Activated CD4-positive, alpha-beta T cell treated with anti-CD3 and anti-CD28 coated beads, Interleukin-2, Interleukin-4, amounts not matched to agents 100 ng/mL and 50 ng/mL, durations not matched to agents 16 hours and 8 hours (primary cell): ENCODE data around the gene NUDCD2.
"Not testable (repeated sequence)": the region's sequence is repeated elsewhere in the genome, so short reads cannot be mapped to it uniquely, and the experiment has no call there.

Experiments used
- DNase-seq: peaks from one replicate; pipeline ENCODE4 v3.0.0-alpha.2; 2020; ENCODE audit warnings: low spot score

Gene NUDCD2

DNA sequence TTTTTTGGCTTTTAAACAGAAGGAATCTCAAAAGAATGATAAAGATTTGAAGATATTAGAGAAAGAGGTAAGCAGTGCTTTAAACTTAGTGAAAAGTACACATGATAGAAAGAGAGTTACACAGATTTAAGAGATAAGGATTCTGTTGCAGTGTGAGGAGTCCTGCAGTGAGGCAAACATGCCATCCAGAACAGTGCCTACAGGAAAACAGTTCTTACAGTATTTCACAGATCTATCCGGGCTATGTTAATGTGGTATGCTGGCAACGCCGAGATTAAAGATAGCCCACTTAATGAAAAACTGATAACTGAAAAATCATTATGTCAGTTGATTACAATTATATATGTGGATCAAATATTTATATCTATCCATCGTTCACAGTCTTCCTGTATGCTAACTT lies 7.8 kb upstream of the NUDCD2 start:
- no peak for DNase-seq

DNA sequence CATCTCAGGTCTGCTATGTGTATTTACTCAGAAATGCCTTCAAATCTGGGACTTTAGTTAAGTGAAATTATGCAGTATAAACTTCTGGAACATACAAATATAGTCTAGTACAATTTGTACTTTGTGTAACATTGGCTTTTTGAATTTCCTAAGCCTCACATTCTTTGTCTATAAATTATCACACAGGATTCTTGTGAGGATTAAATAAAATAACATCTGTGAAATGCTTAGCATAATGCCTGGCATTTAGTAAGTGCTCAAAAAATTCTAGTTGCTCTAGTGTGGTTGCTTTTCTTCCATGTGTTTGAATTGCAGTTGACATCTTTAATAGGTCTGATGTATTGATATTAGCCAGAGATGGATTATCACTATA lies 3.1 kb upstream of the NUDCD2 start:
- DNase-seq = no peak

DNA sequence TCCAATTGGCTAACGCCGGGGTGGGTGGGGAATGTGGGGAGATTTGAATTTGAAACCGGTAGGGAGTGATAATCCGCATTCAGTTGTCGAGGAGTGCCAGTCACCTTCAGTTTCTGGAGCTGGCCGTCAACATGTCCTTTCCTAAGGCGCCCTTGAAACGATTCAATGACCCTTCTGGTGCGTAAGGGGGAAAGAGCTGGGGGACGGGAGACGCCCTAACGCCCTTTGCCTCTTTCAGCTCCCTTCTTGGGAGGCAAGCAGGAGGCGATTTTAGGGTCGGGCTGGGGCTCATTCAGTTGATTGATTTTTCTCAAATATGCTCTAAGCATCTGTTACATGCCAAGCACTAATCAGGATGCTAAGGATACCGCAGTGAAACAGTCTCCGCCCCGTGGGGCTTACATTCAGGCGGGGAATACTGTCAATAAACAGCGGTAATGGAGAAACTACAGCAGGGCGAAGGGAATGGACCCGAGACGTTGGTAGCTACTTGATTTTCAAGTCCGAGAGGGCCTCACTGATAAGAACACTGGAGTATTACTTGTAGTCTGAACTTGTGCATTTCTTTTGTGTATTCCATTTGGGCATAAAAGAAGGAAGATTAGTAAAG lies 765 bp upstream of the NUDCD2 start, which contains the start of gene HMMR:
TSS of gene HMMR (plus strand) at position 71 of the 610 bp plus-strand sequence. CDS start at position 132, 61 bp downstream.
- peak; percentile 23 for DNase-seq

DNA sequence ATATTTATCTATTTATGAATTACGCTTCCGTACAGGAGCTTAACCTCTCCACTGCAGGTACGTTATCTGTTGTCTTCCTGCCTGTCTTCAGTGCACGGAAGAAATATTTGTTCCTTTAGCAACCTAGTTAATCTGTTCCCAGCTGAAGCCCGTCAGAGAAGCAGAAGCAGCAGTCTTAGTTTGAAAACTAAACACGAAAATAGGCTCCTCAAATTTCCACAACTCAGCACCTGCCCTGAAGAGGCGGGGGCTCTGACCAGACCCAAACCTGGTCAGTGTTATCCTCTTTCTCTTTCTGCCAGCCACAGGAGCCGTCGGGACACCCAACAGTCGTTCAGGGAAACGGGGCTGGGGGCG lies 462 bp downstream of the NUDCD2 start:
- DNase-seq = peak; percentile 11

DNA sequence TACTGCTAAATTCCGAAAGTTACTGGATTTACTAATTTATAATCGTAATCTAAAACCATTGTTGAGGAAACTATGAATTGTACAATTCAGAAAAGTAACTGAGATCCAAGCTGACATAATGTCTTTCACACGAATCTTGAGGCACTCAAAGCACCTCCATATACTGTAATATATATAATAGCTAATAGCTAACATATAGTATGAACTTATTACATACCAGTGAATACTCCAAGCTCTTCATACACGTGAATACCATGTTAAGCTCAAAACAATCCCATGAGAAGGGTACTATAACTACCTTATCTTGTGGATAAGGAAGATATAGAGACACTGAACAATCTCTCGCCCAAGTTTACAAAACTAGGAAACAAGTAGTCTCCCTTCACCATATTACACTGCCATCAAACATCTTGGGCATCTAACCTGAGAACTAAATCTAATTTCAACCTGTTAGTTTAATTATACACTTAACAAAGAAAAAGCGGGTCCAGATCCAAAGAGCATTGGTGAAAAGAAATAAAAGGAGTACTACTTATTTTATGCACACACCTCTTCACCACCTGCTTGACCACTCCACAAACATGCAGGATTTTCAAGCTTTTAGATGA lies 1.0 kb downstream of the NUDCD2 start:
- DNase-seq = no peak

DNA sequence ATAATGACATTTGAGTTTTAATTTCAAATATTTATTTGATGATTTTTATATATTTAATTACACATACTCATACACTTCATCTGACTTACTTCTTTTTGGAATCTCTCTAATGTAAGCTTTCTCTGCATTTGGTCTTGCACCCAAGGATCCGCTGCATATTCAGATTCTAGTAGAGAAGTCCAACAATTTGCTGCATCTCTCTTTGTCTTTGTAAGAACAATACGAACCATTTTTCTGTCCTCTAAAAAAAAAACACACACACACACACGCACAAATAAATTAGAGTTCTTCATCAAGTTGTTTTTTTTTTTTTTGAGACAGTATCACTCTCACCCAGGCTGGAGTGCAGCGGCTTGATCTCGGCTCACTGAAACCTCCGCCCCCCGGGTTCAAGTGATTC lies 3.1 kb downstream of the NUDCD2 start:
- DNase-seq = no peak

DNA sequence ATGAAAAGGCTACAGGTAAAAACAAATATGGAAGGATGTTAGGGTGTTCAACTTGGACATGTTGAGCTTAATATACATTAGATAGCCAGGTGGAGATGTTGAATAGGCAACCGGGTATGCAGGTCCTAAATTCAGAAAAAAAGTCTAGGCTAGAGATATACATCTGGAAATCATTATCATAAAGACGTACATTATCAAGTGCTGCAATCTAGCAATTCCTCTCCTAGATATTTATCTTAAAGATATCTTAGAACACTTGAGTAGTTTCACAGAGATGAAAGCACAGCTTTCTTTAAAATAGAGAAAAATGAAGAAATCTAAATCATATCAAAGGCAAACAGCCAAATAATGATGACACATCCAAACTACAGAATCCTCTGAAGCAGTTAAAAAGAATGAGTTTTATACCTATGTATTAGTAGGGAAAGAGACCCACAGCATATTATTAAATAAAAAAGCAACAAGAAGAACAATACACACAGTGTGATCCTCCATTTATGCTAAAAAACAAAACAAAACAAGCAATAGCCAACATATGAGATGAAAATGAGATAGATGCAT lies 3.8 kb downstream of the NUDCD2 start:
- DNase-seq = no peak

DNA sequence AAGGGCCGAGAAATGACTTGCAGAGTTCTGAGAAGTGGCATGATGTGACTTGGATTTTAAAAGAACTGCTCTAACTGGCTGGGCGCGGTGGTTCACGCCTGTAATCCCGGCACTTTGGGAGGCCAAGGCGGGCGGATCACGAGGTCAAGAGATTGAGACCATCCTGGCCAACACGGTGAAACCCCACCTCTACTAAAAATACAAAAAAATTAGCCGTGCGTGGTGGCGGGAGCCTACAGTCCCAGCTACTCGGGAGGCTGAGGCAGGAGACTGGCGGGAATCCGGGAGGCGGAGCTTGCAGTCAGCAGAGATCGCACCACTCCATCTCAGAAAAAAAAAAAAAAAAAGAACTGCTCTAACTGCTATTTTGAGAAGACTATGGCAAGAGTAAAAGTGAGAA lies 4.5 kb downstream of the NUDCD2 start:
- not testable (repeated sequence) for DNase-seq

DNA sequence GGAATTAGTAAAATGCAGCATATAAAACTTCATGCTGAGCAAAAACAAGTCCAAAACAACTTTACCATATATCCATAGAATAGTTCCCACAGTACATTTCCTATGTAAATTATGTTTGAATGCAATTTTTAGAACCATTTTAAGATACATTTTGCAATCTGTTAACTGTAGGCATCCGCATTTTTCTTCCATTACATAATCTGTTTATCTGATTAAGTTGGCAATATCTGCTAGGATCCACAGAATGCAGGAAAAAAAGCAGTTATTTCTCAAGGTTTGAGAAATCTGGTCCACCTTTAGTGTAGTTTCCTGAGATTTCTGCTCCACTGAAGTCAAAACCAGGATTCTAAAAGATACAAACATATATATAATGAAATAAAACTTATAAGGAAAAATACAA lies 6.2 kb downstream of the NUDCD2 start:
- no peak for DNase-seq

DNA sequence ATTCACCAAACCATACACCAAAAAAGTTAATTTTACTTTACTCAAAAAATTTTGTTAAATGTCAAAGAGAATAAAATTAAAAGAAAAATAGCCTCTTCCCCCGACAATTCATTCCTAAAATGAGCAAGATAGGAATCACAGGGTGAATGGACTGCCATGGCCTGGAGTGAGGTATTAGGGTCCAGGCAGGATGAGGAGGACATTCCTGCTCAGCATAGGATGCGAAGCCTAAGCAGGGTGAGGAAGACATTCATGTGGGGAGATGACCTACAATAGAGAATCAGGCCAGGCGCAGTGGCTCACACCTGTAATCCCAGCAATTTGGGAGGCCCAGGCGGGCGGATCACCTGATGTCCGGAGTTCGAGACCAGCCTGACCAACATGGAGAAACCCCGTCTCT lies 8.4 kb downstream of the NUDCD2 start:
- no peak for DNase-seq

DNA sequence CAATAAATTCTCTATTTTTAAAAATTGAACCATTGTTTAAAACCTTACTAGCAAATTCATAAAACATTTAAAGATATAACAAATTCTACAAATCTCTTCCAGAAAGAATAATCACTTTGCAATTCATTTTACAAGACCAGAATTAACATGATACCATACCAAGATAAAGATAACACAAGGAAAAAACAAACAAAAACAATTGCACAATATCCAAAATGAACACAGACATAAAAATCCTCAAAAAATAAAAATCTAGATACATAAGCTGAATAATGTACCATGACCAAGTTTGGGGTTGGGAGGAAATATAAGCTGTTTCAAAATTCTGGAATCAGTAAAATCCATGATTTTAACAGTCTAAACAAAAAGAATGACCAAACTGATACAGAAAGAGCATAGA lies 11.4 kb downstream of the NUDCD2 start:
- no peak for DNase-seq

DNA sequence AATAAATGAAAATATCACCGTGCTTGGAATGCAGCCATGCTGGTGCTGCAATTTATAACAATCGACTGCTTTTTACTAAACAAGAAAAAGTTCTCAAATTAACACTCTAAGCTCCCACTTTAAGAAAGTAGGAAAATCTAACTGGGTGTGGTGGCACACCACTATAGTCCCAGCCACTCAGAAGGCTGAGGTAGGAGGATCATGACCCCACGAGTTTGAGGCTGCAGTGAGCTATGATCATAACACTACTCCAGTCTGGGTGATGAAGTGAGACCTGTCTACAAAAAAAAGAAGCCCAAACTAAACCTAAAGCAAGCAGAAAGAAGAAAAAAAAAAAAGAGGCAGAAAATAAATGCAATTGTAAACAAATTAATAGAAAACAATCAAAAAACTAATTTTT lies 12.0 kb downstream of the NUDCD2 start:
- DNase-seq = no peak

DNA sequence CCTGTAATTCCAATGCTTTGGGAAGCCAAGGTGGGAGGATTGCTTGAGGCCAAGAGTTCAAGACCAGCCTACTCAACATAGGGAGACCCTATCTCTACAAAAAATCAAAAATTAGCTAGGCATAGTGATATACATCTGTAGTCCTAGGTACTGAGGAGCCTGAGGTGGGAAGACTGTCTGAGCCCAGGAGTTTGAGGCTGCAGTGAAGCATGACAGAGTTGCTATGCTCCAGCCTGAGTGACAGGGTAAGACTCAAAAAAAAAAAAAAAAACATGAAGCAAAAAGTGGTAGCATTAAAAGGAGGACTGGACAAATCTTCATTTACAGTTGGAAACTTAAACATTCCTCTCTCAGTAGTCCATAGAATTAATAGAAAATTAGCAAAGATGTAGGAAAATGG lies 12.7 kb downstream of the NUDCD2 start:
- no peak for DNase-seq

DNA sequence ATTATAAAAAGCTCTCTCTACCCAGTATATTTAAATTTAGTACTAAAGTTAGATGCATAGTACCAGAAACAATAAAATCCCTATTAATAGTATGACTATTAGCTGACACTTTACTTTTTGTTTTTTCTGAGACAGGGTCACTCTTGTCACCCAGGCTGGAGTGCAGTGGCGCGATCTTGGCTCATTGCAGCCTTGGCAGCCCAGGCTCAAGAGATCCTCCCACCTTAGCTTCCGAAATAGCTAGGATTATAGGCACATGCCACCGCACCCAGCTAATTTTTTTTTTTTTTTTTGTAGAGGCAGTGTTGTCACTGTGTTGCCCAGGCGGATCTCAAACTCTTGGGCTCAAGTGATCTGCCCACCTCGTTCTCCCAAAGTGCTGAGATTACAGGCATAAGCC lies 14.6 kb downstream of the NUDCD2 start:
- DNase-seq = no peak

DNA sequence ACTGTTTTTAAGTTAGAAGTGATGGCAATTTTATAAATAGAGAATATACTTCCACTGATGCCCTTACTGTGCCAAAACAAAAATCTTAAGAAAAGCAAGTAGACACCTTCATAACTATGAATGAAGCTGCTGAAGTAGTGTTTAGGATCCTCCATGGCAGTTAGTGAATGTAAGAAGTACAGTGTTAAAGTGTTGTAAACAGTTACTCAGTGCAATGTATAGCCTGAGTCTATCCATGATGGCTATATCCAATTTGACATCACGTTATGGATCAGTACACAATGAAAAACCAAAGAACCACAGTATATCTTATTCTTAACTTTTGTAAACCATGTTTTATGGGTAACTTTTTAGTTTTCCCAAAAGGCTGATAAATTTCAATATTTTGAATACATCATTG lies 15.4 kb downstream of the NUDCD2 start:
- no peak for DNase-seq

DNA sequence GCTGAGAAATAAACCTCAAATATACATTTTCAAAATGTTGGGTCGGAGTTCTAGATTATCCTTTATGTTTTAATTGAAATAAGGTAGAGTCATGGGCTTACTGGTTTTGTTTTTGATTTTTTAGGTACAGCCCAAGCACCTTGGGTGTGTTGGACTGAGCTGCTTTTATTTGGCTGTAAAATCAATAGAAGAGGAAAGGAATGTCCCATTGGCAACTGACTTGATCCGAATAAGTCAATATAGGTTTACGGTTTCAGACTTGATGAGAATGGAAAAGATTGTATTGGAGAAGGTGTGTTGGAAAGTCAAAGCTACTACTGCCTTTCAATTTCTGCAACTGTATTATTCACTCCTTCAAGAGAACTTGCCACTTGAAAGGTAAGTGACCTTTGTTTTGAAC lies 18.9 kb downstream of the NUDCD2 start:
- DNase-seq = no peak

DNA sequence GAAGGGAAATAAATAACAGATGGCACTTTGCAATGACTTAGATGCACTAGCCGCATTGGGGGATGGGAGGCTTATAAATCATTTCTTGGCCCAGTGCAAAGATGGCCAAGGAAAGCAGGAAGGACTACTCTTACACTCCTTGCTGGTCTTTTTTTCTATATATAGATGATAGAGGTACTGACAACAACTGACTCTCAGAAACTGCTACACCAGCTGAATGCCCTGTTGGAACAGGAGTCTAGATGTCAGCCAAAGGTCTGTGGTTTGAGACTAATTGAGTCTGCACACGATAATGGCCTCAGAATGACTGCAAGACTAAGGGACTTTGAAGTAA lies 20.8 kb downstream of the NUDCD2 start:
- DNase-seq = no peak

DNA sequence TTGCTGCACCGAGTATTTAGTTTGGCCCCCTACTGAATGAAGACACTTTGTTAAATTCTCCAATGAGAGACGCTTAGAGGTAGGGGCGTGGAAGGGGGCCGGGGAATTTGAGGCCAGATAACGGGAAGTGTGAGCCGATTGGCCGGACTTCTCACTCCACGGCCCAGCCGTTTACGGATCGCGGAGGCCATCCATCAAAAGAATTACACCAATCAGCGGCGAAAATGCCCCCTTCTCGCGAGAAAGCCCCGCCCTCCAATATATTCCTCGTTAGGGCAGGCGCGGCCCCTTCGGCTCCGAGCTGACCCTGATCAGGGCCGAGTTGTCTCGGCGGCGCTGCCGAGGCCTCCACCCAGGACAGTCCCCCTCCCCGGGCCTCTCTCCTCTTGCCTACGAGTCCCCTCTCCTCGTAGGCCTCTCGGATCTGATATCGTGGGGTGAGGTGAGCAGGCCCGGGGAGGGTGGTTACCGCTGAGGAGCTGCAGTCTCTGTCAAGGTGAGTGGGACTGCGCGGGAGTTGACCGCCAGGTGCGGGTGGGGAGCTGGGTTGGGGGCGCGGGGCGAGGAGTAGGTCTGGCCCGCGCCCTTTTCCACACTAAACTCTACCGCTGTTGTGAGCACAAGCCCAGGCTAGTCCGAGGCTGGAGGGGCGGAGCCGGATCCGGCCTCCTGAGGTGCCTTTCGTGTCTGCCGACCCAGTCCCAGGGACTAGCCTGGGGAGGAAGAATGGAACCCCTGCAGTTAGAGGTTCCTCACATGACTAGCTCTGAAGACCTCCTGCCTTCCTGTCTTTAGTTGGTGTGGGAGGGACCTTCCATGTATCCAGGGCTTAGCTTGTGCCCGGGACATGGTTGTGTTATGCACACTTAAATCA lies 22.4 kb downstream of the NUDCD2 start, which contains the start of gene CCNG1:
TSS of gene CCNG1 (plus strand) at position 287 of the 874 bp plus-strand sequence. CDS start 1,662 bp downstream, outside the sequence.
- DNase-seq = peak; percentile 96

DNA sequence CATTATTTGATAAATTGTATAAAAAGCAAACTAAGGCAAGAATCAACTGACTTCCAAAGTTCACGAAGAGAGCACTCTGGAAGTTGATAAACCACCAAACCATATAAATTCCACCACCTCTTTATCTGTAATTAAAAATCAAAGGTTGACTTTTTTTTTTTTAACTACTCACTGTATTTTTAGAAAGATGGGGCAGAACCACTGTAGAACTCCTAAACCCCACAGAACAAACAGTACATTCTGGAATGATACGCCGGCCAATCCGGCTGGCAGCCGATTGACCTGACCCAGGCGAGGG lies 22.9 kb downstream of the NUDCD2 start:
- no peak for DNase-seq

DNA sequence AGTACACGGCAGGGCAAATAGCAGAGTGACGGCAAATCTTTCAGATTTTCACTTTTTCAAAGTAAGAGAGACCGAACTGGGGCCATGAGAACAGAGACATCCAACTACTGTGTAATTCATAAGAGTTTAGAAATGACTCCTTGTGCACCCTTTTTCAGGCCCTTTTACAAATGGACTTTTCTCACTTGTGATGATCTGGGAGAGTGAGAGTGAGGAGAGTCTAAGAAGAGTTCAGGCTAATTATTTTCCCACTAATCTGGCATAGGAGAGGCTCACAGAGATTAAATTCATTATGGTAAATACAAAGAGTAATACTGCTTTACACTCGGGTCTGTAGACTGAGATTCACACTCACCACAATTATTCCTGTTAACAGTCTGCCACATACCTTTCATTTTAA lies 23.4 kb downstream of the NUDCD2 start:
- no peak for DNase-seq

DNA sequence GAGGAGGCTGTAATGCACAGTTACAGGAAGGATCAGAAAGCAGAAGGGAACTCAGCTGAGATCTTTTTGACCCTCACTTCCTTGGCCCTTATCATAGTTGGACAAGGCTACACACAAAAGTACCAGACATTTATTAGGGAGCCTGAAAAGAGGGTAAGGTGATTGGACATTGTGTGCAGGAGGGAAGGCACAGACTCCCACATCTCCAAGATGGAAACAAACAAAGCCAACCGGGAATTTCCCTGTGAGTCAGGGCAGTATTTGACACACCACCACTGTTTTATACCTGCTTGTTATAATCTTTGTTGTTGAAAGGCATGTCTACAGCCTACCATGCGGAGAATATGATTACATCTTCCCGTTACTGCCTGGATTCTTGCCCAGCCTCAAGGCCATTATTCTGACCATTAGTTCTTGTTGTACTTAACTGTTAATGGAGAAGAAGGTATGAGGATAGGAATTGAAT lies 25.5 kb downstream of the NUDCD2 start:
- DNase-seq = no peak

DNA sequence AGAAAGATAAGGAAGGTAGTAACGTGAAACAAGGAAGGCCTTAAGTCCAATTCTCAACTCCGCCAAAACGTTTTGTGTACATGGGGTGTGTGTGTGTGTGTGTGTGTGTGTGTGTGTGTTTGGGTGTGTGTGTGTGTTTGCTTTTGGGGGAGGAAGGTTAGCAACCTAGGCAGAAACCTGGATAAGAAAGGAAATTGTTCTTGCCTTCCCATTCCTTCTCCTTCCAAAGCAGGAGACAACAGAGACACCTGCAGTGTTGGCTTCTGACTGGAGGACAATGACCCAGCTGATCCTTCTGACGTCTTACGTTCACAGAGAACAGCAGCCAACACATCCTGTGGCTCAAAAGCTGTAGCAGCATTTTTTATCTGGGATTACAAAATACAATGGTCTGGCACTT lies 26.6 kb downstream of the NUDCD2 start:
- DNase-seq = no peak

DNA sequence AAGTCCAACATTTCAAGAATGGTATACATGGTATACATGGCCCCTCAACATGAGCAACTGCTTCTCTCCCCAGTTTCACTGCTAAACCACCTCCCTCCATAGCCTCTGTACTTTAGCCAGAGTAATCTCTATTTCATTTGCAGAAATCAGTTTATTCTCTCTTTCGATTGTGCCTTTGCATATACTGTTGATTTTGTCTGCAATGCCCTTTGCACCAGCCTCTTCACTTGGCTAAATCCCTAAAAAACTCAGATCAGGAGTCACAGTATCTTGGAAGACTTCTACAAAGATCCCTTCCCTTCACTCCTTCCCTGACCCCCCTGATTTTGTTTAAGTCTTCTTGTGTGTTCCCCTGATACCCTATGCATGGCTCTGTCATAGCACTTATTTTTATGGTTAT lies 27.4 kb downstream of the NUDCD2 start:
- no peak for DNase-seq
